AG08395 (cell line): ENCODE results near the gene GFRA1.

Experiments used
- DNase-seq: peaks from one replicate; pipeline ENCODE4 v3.0.0; 2012; ENCODE audit warnings: mixed read lengths, low spot score

The GFRA1 gene

DNA sequence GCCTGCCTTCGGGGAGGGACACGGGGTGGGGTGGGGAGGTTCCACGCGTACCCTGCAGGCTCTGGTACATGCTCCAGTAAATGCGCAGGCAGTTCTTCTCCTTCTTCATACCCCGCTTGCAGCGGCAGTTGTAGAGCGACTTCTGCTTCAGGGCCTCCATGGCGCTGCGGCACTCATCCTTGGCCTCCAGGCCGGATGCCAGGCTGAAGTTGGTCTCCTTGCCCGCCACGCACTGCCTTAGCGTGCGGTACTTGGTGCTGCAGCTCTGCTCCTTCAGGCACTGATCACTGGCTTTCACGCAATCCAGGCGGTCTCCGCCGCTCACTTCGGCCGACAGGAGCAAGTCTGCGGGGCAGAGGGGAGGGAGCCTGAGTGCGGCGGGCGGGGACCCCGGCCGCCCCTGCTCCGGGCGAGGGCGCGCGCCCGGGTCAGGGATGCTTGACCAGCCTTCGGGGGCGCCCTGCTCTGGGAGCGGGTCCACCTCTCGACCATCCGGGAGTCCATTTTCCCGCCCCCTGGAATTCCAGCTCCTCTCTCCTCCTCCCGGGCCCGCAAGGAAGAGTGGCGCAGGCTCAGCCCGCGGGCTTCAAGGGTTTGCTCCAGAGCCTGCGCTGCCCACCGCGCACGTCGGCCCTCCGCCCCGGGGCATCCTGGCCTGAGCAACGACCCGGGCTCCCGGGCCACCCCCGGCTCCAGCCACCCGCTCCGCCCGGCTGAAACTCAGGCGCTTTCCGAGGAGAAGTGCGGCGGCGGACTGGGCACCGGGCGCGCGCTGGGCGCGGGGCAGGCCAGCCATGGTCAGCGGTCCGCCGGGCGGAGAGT lies 2.0 kb downstream of the GFRA1 start:
- DNase-seq: no peak

- no peak for DNase-seq
Measured at GRCh38 chr10:116270126-116270770, 2.8 kb downstream of the GFRA1 start.

DNA sequence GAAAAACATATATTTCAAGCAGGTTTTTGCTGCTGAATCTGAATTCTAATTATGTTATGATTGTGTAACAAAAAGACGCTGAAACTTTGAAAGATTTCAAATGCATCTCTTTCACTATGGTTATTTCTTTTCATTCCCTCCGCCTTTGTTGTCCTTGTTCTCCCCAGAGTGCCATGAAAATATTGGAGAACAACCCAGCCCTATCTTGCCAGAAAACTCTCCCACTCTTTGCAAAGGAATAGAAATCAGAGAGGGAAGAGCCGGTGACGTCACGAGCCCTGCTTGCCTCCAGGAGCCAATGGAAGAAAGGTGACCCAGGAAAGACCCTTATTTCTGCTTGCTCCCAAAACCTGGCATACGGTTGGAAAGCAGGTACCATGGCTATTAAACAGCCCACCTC lies 3.4 kb downstream of the GFRA1 start:
- DNase-seq: no peak

DNA sequence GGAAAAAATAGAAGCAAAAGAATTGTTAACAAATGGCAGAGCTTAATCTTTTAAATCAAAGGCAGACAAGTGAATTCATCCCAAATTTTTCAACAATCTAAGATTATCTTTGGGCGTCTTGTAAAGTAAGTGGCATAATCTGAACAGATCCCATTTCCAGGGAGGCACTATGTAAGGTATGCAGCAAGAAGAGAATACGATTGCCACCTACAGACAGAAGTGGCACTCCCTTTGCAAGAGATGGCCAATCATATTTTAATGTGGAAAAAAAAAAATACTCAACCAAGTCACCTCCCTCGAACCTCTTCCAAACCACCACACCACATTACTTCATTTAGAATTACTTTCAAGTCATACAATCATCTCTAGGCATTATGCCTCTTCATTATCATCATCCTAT lies 4.0 kb downstream of the GFRA1 start:
- DNase-seq: no peak

GRCh38 chr10:116265686-116266085 lies 7.3 kb downstream of the GFRA1 start:
- DNase-seq: no peak

- DNase-seq: peak; percentile 48
Measured at GRCh38 chr10:116263870-116264655, 8.9 kb downstream of the GFRA1 start.

- no peak for DNase-seq
Measured at GRCh38 chr10:116262678-116263077, 10.3 kb downstream of the GFRA1 start.

GRCh38 chr10:116260599-116260998 lies 12.4 kb downstream of the GFRA1 start:
- no peak for DNase-seq

GRCh38 chr10:116259638-116260037 lies 13.4 kb downstream of the GFRA1 start:
- DNase-seq: no peak

GRCh38 chr10:116257785-116258184 lies 15.2 kb downstream of the GFRA1 start:
- no peak for DNase-seq

GRCh38 chr10:116256752-116257259 lies 16.2 kb downstream of the GFRA1 start:
- DNase-seq: no peak

GRCh38 chr10:116255886-116256751 lies 16.9 kb downstream of the GFRA1 start:
- DNase-seq: no peak

DNA sequence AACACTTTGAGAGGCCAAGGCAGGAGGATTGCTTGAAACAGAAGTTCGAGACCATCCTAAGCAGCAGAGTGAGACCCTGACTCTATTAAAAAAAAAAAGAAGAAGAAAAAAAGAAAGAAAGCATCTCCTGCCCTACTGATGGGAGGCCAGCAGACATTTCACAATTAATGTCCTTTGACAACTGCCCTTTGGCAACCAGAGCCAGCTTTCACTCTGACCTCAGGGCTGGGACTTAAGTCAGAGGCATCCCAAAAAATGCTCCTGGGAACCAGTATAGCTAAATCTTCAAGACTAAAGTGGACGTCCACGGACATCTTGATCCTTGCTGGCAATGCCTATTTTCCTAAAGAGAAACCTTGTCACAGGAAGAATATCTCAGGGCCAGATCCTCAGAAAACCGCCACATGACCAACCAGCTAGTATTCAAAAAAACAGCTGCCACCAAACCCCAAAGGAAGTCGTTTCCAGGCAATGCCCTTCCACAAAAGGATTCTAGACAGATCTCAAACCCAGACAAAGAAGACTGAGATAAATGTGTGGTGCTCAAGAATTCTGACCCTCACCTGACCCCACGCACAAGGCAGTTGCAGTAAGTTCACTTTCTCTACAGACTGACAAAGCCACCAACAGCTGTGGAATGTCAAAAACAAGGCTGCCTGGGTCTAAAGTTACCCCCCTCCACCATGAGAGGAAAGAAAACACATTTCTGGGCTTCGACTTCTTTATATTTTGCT lies 18.4 kb downstream of the GFRA1 start:
- no peak for DNase-seq

DNA sequence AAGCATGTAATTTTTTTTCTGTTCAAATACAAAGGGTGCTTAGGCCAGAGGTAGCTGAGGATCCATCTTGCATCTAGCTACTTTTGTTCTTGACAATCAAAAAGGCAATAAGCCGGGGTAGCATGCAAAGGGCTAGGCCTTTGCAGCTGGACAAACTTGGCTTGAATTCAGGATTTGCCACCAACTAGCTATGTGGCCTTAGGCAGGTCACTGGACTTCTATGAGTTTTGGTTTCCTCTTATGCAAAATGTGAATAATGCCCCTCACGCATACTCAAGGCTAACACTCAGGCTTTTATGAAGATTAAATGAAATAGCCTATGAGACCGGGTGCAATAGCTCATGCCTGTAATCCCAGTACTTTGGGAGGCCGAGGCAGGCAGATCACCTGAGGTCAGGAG lies 19.3 kb downstream of the GFRA1 start:
- no peak for DNase-seq

GRCh38 chr10:116251602-116252395 lies 21.2 kb downstream of the GFRA1 start:
- DNase-seq: no peak

DNA sequence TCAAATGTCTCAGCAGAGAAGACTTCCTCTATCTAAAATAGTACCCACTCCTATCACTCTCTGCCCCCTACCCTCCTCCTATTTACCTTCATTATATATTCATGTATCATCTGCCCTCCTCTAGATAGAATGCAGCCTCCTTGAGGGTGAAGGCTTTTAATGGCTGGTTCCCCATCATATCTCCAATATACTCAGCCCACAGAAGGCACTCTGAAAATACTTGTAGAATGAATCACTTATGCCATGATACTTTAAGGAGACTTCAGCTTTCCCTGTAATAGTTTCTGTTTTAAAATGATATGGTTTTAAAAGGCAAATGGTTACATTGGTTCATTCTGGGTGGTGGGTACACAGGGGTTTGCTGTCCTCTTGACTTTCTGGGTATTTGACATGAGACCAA lies 25.3 kb downstream of the GFRA1 start:
- peak; percentile 42 for DNase-seq

DNA sequence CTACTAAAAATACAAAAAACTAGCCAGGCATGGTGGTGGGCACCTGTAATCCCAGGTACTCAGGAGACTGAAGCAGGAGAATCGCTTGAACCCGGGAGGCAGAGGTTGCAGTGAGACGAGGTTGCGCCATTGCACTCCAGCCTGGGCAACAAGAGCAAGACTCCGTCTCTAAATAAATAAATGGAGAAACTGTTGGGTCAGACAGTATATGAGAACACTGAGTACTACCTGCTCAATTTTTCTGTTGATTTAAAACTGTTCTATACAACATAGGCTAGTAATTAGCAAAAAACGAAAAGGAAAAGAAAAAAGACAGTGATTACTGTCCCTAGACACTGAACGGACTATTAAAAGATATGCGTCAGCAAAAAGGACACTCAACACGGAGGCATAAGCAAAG lies 26.7 kb downstream of the GFRA1 start:
- no peak for DNase-seq

DNA sequence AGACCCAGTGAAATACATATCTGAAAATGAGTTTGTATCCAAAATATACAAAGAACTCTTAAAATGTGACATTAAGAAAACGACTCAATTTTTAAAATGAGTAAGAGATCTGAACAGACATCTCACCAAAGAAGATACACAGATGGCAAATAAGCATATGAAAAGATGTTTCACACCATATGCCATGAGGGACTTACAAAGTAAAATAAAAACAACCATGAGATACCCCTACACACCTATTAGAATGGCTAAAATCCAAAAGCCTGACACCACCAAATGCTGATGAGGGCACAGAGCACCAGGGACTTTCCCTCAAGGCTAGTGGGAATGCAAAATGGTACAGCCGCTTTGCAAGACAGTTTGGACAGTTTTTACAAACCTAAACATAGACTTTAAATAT lies 27.9 kb downstream of the GFRA1 start:
- no peak for DNase-seq

DNA sequence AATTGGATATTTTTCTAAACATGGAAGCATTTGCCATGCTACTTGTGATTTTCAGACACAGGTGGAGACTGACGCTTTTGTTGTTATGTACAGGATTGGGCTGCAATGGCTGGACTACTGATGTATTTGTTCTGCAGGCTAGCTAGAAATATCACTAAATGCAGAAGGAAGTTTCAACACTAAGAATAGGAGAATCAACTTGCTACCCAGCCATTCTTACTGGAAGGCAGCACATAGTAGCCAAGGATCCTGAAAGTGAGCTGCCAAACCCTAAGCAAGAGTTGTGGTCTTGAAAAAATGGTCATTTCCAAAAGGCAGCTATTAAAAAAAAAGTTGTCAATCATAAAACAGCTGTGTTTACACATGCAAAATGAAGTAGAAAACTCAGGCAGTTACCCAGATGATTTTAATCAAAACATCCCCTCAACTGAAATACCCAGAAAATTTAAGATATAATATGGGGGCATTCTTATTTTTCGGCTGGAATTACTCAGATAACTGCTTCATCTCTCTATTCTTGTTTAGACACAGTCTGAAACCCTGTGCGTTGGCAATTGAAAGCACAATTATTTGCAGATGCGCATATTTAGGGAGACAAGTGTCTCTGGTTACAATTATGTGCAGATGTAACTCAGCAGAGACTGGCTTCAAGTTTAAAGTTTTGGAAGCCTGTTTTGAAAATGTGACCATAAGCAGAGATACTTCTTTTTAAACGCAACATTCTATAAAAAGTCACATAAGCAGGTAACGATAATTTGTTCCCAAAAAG lies 31.2 kb downstream of the GFRA1 start:
- DNase-seq: peak; percentile 29
